ENCODE measurements around the gene PRPF39.
"Not testable (repeated sequence)": the region's sequence is repeated elsewhere in the genome, so short reads cannot be mapped to it uniquely, and the experiment has no call there.

The PRPF39 gene

GRCh38 chr14:45136399-45136798, 52.5 kb downstream of the PRPF39 start:
- DNase-seq, result no peak

GRCh38 chr14:45140661-45141187, 56.8 kb downstream of the PRPF39 start:
- no peak for DNase-seq

- DNase-seq, result not testable (repeated sequence)
Observed at GRCh38 chr14:45142083-45142482, 58.2 kb downstream of the PRPF39 start.

- no peak for DNase-seq
Observed at GRCh38 chr14:45144658-45145057, 60.7 kb downstream of the PRPF39 start.

- DNase-seq, result no peak
Observed at GRCh38 chr14:45145214-45145613, 61.3 kb downstream of the PRPF39 start.

GRCh38 chr14:45149602-45150001, 65.7 kb downstream of the PRPF39 start:
- no peak for DNase-seq

GRCh38 chr14:45150386-45150890, 66.5 kb downstream of the PRPF39 start:
- DNase-seq, result no peak

GRCh38 chr14:45156067-45156466, 72.2 kb downstream of the PRPF39 start:
- no peak for DNase-seq

All from right kidney (tissue), 1 donor.